NCI-H510A (cell line): ENCODE results near the gene C1orf105.
"Not testable (repeated sequence)": the region's sequence is repeated elsewhere in the genome, so short reads cannot be mapped to it uniquely, and the experiment has no call there.

ENCODE experiments used
- DNase-seq: peaks from one replicate; lab custom pipeline; 2025; lab: John Stamatoyannopoulos, UW

Gene C1orf105

GRCh38 chr1:172488393-172488792 lies 67.9 kb downstream of the C1orf105 start:
- no peak for DNase-seq

DNA sequence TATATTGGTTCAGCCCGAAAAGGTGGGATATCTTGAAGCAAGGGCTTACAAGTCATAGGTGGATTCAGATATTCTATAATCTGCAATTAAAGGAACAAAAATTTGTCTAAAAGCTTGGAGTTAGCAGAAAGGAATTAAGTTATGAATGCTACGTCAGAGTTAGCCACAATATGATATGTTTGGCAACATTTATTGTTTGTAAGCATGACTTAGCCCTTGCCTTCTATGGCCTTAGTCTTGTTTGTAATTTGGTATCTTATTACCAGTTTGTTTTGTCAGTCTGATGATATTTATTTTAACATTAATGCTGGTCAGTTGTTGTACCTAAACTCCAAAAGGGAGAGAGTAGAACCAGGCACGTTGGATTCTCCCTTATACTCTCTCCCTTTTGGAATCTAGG lies 69.4 kb downstream of the C1orf105 start:
- no peak for DNase-seq

- DNase-seq, result no peak
These were observed 71.9 kb downstream of the C1orf105 start for GRCh38 chr1:172492421-172492820.

- DNase-seq, result no peak
These were observed 73.7 kb downstream of the C1orf105 start for GRCh38 chr1:172494166-172494565.

GRCh38 chr1:172496127-172496526 lies 75.6 kb downstream of the C1orf105 start:
- DNase-seq, result not testable (repeated sequence)

GRCh38 chr1:172496678-172497077 lies 76.2 kb downstream of the C1orf105 start:
- no peak for DNase-seq

DNA sequence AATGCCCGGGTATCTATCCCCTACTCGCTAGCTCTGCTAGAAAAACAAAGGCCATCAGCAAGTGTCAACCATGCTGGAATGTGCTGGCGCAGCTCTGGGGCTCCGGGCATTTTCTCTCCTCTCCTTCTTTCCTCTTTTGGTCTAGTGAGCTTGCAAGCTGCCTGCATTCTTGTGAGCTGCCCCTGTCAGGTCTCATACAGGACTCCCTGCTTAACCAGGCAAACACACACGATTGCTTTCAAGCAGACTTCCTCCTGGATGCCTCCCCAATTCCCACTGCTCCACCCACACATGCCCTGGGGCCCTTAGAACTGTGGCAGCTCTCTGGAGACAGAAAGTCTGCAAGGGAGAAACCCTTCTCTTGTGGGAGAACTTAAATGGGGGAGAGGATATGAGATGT lies 76.7 kb downstream of the C1orf105 start:
- DNase-seq, result no peak

- DNase-seq, result no peak
These were observed 78.4 kb downstream of the C1orf105 start for GRCh38 chr1:172498857-172499256.

- DNase-seq, result peak; percentile 72
These were observed 79.2 kb downstream of the C1orf105 start for GRCh38 chr1:172499636-172500141.

- no peak for DNase-seq
These were observed 79.7 kb downstream of the C1orf105 start for GRCh38 chr1:172500207-172500606.

GRCh38 chr1:172507741-172508140 lies 87.3 kb downstream of the C1orf105 start:
- DNase-seq, result no peak

GRCh38 chr1:172510479-172510878 lies 90.0 kb downstream of the C1orf105 start:
- no peak for DNase-seq

- DNase-seq, result no peak
These were observed 92.1 kb downstream of the C1orf105 start for GRCh38 chr1:172512591-172512990.

- no peak for DNase-seq
These were observed 93.0 kb downstream of the C1orf105 start for GRCh38 chr1:172513479-172513878.

- DNase-seq, result no peak
These were observed 93.6 kb downstream of the C1orf105 start for GRCh38 chr1:172514108-172514507.

DNA sequence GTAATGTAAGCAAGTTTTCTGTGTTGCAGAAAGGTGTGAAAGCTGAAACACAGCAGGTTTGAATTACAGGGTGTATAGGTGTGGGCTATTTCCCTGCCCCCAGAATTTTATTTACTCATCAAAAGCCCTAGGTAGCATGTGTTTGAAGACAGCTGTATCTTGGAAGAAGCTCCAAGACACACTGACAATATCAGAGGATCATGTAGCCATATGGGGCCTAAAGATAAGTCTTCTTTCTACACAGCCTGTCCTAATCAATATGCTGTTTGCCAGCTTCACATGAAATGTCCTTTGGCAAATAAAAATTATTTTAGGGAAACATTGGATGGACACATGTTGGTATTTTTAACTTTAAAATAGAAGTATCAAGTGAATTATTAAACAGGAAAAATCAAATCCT lies 95.0 kb downstream of the C1orf105 start:
- no peak for DNase-seq

- DNase-seq, result no peak
These were observed 95.4 kb downstream of the C1orf105 start for GRCh38 chr1:172515927-172516326.

GRCh38 chr1:172517081-172517480 lies 96.6 kb downstream of the C1orf105 start:
- no peak for DNase-seq

- no peak for DNase-seq
These were observed 97.1 kb downstream of the C1orf105 start for GRCh38 chr1:172517545-172517944.
